D721Med (cell line): ENCODE data around the gene LRIG3.
"Not testable (repeated sequence)": the region's sequence is repeated elsewhere in the genome, so short reads cannot be mapped to it uniquely, and the experiment has no call there.

Source experiments
- DNase-seq: peaks from one replicate; pipeline ENCODE4 v3.0.0; 2011; ENCODE audit warnings: low spot score; ENCODE audit not compliant: insufficient read length
- FAIRE-seq: peaks from 2 replicates; lab custom pipeline; 2011; peaks lifted over from hg19 to GRCh38; lab: Jason Lieb, UNC
- TF ChIP-seq, protein P1 (sequence below): IDR thresholded peaks from 2 replicates; pipeline ENCODE4 v1.5.1; 2012; ENCODE audit warnings: mild to moderate bottlenecking, control low read depth; ENCODE audit not compliant: insufficient read depth; ENCODE audit errors: missing control alignments

The LRIG3 gene

DNA sequence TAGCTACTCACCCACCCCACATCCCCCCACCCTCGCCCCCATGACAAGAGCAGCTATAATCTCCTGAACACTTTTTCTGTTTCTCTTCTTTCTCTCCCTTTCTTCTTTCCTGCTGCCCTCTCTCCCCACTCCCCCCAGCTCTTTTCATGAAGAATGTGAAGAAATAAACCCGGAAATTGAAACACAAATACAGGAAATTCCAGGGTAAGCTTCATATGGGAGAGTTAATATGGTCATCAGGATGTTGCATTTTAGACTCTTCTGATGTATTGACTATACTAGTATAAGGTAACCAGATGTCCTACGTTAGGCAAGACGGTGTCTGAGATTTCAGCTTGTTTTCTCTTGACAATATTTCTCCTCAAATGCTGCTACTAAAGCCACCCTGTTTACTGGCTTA lies 41.6 kb upstream of the LRIG3 start:
- FAIRE-seq (no peak), DNase-seq (no peak)
- TF ChIP-seq, protein P1, sequence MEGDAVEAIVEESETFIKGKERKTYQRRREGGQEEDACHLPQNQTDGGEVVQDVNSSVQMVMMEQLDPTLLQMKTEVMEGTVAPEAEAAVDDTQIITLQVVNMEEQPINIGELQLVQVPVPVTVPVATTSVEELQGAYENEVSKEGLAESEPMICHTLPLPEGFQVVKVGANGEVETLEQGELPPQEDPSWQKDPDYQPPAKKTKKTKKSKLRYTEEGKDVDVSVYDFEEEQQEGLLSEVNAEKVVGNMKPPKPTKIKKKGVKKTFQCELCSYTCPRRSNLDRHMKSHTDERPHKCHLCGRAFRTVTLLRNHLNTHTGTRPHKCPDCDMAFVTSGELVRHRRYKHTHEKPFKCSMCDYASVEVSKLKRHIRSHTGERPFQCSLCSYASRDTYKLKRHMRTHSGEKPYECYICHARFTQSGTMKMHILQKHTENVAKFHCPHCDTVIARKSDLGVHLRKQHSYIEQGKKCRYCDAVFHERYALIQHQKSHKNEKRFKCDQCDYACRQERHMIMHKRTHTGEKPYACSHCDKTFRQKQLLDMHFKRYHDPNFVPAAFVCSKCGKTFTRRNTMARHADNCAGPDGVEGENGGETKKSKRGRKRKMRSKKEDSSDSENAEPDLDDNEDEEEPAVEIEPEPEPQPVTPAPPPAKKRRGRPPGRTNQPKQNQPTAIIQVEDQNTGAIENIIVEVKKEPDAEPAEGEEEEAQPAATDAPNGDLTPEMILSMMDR: no peak

DNA sequence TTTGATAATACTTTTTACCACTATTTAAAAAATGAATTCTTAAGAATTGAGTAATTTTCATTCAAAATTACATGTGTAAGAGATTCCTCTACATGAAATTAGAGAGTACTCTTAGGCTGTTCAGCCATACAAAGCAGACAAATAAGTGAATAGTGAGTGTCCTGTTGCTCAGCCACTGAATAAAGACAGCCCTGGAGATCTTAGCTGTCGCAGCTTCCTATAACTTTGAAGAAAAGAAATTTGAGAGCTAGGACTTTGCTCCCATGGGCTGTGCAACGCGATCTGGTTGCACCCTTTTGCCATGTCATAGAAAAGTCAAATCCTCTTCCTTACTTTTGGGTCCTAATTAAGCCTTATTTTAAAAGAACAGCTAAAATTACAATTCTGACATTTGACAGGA lies 40.9 kb upstream of the LRIG3 start:
- TF ChIP-seq, protein P1: no peak
- DNase-seq (no peak), FAIRE-seq (no peak)

DNA sequence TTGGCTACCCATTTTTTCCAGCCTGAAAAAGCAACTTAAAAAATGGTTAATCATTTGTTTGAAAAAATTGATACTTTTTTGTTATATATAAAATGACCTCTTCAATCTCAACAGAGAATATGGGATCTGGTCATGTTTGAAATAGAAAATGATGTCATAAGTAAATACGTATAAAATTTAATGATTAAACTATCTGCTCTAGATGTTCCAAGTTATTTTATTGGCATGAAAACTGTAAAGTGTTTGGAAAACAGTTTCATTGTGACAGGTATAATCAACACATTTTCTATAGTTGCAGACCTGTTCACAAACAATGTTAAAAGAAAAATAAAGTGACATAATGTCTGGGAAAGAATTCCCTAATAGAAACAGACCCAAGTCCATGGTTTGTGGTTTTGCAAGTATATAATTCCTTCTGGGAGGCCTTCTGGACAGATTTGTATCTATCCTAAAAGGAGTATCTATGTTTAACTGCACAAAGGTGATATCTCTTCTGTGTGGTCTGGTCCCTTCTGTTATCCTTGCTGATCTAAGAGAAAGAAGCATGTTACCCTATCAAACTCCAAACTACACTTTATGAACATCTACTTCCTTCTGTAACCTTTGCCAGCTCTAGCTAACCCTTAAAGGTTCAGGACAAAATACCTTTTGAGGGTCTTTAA lies 39.5 kb upstream of the LRIG3 start:
- DNase-seq: no peak
- FAIRE-seq: no peak
- TF ChIP-seq, protein P1: no peak

DNA sequence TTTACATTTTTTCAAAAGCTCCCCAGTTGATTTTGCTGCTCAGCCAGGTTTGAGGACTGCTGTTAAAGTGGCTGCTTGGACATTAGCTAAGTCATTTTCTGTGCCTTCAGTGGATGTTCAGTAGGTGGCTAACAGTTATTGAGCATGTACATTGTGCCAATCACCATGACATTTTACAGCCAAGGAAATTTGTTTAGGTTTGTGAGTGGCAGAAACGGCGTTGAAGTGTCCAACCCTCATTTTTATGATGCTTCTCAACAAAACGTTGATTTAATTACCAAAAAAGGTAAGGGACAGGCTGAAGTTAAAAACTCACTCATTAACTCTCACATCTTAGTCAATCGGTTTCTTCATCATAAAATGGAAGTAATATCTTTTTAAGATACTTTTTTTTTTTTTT lies 37.0 kb upstream of the LRIG3 start:
- no peak for FAIRE-seq

DNA sequence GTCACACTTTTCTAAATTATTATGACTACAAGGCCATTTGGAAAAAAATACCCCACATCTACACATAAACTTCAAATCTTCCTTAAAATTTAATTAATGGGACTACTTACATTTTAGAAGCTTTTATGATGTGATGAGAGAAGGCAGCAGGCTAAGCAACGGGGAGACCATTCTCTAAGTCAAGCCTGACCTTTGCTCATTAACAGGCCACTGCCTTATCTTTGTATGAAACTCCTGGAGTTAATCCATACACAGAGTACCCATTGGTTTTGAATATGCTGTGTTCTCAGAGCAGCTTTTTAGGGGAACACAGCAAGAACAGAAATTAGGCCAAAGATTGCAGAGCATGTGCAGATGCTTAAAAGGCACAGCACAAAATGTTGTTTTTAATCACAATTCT lies 35.5 kb upstream of the LRIG3 start:
- FAIRE-seq (no peak), DNase-seq (no peak)
- TF ChIP-seq, protein P1: no peak

More for the DNA sequence above, 37.0 kb upstream of the LRIG3 start:
- no peak for DNase-seq
- TF ChIP-seq, protein P1: no peak

DNA sequence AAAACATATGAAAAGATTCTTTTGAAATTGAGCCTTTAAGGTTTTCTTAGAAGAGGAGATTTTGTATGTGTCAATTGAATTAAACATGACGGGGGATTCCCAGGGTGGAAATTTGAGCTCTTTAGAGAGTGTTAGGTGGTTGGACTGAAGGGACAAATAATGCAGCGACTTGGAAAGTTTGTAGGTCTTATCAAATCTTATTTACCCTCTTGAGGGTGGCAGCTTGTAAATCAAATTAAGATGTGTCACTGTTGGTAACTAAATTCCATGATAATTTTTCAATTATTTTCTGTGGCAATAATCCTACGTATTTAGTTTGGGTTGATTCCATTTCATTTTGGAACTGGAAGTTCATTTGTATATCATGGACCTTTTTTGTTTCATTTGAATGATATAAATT lies 33.7 kb upstream of the LRIG3 start:
- TF ChIP-seq, protein P1: no peak
- FAIRE-seq (no peak), DNase-seq (no peak)

DNA sequence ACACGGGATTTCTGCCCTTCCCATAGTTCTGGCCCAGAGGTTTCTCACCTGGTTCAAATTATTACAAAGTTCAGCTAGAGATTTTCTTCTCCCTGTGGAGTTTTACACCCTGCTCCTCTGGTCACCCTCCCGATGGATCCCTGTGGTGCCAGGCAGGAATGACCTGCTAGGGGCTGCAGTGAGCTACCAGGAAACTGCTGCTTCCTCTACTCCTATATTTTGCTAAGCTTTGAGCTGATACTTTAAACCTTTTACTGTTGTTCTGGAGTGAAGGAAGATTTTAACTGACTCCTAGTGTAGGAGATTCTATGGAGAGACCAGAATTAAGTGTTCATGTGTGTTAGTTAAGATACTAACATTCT lies 30.4 kb upstream of the LRIG3 start:
- DNase-seq (no peak), FAIRE-seq (no peak)
- TF ChIP-seq, protein P1: no peak

DNA sequence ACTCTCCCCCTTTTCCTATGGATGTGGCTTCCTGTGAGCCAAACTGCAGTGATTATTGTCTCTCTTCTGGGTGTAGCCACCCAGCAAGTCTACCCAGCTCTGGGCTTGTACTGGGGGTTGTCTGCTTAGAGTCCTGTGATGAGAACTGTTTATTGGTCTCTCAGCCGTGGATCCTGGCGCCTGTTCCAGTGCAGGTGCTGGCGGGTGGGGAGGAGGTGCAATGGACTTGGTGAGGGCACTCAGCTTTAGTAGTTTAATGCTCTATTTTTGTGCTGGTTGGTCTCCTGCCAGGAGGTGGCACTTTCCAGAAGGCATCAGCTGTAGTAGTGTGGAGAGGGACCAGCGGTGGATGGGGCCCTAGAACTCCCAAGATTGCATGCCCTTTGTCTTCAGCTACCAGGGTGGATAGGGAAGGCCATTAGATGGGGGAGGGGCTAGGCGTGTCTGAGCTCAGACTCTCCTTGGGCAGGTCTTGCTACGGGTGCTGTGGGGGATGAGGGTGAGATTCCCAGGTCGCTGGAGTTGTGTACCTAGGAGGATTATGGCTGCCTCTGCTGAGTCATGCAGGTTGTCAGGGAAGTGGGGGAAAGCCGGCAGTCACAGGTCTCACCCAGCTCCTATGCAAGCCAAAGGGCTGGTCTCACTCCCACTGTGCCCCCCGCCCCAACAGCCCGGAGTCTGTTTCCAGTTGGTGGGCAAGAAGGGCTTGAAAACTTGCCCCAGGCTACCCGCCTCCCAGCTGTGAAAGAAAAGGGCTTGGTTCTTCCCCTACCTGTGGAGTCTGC lies 29.8 kb upstream of the LRIG3 start:
- not testable (repeated sequence) for DNase-seq, FAIRE-seq
